OCI-LY7 (cell line): ENCODE measurements around the gene OR13C4.

Experiments used
- EZH2phosphoT487 ChIP-seq: fragments of 200-600 bp; sonication (generic); IDR thresholded peaks from 2 replicates; pipeline ENCODE4 v1.6.1; 2018; ENCODE audit warnings: low read depth, borderline replicate concordance, mild to moderate bottlenecking, mixed run types, antibody characterized with exemption, low read length, moderate library complexity, mixed read lengths
- TF ChIP-seq, protein P1 (sequence below): fragments of 200-600 bp; sonication (generic); conservative IDR thresholded peaks from 2 replicates; pipeline ENCODE4 v1.5.1; 2014; ENCODE audit warnings: mild to moderate bottlenecking, antibody characterized with exemption, low read length, moderate library complexity, mixed read lengths

- TF ChIP-seq, protein P1, sequence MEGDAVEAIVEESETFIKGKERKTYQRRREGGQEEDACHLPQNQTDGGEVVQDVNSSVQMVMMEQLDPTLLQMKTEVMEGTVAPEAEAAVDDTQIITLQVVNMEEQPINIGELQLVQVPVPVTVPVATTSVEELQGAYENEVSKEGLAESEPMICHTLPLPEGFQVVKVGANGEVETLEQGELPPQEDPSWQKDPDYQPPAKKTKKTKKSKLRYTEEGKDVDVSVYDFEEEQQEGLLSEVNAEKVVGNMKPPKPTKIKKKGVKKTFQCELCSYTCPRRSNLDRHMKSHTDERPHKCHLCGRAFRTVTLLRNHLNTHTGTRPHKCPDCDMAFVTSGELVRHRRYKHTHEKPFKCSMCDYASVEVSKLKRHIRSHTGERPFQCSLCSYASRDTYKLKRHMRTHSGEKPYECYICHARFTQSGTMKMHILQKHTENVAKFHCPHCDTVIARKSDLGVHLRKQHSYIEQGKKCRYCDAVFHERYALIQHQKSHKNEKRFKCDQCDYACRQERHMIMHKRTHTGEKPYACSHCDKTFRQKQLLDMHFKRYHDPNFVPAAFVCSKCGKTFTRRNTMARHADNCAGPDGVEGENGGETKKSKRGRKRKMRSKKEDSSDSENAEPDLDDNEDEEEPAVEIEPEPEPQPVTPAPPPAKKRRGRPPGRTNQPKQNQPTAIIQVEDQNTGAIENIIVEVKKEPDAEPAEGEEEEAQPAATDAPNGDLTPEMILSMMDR: no peak
- no peak for TF ChIP-seq EZH2phosphoT487
Measured at GRCh38 chr9:104575456-104575855, 48.4 kb upstream of the OR13C4 start.
